Rectal smooth muscle tissue (tissue), 1 donor: ENCODE results near the gene MARK3.

Source experiments
- H3K27ac ChIP-seq: one replicate; pipeline ENCODE4 v1.7.0; 2013; ENCODE audit warnings: low read depth, low read length, inconsistent platforms
- H3K27me3 ChIP-seq: one replicate; pipeline ENCODE4 v1.7.0; 2013; ENCODE audit warnings: low read length; ENCODE audit not compliant: control insufficient read depth, insufficient read depth
- H3K36me3 ChIP-seq: one replicate; pipeline ENCODE4 v1.7.0; 2013; ENCODE audit warnings: low read length; ENCODE audit not compliant: control insufficient read depth, insufficient read depth
- H3K4me1 ChIP-seq: one replicate; pipeline ENCODE4 v1.7.0; 2013; ENCODE audit warnings: low read length; ENCODE audit not compliant: control insufficient read depth, insufficient read depth
- H3K4me3 ChIP-seq: one replicate; pipeline ENCODE4 v1.7.0; 2013; ENCODE audit warnings: low read length
- H3K9ac ChIP-seq: one replicate; pipeline ENCODE4 v1.7.0; 2013; ENCODE audit warnings: low read length

The MARK3 gene

GRCh38 chr14:103533137-103533998 is 148.2 kb downstream of the MARK3 start:
- peak overlapping the region; percentile 98 for H3K27ac ChIP-seq

GRCh38 chr14:103533999-103534575 is 148.9 kb downstream of the MARK3 start:
- no peaks in the 10 kb centered on the region for H3K27me3 ChIP-seq
- H3K4me3 ChIP-seq = peak overlapping the region; percentile 39
- H3K4me1 ChIP-seq = peaks cover 56% of the 10 kb centered on the region
- H3K9ac ChIP-seq = no peak overlapping the region
- peak overlapping the region; percentile 98 for H3K27ac ChIP-seq
- H3K36me3 ChIP-seq = peaks cover 3% of the 10 kb centered on the region

More at GRCh38 chr14:103533137-103533998, 148.2 kb downstream of the MARK3 start:
- H3K4me1 ChIP-seq = peaks cover 51% of the 10 kb centered on the region
- peak overlapping the region; percentile 39 for H3K4me3 ChIP-seq
- peaks cover 3% of the 10 kb centered on the region for H3K36me3 ChIP-seq
- no peaks in the 10 kb centered on the region for H3K27me3 ChIP-seq
- H3K9ac ChIP-seq = peak overlapping the region; percentile 14

- peaks cover 59% of the 10 kb centered on the region for H3K4me1 ChIP-seq
These were observed 149.4 kb downstream of the MARK3 start for GRCh38 chr14:103534576-103535061.

GRCh38 chr14:103535081-103535890 is 150.1 kb downstream of the MARK3 start:
- Histone ChIP-seq H3K4me3 (peak overlapping the region; percentile 2), H3K9ac (peak overlapping the region; percentile 14), H3K4me1 (peaks cover 56% of the 10 kb centered on the region), H3K36me3 (peaks cover 3% of the 10 kb centered on the region), H3K27ac (peak overlapping the region; percentile 98), H3K27me3 (no peaks in the 10 kb centered on the region)

More at GRCh38 chr14:103534576-103535061, 149.4 kb downstream of the MARK3 start:
- H3K36me3 ChIP-seq = peaks cover 3% of the 10 kb centered on the region
- no peak overlapping the region for H3K4me3 ChIP-seq
- H3K27ac ChIP-seq = peak overlapping the region; percentile 98
- H3K27me3 ChIP-seq = no peaks in the 10 kb centered on the region
- no peak overlapping the region for H3K9ac ChIP-seq

- Histone ChIP-seq H3K9ac (no peak overlapping the region), H3K36me3 (peaks cover 3% of the 10 kb centered on the region), H3K4me3 (peak overlapping the region; percentile 2), H3K27me3 (no peaks in the 10 kb centered on the region), H3K27ac (peak overlapping the region; percentile 98), H3K4me1 (peaks cover 63% of the 10 kb centered on the region)
These were observed 150.8 kb downstream of the MARK3 start for GRCh38 chr14:103535891-103536565.

GRCh38 chr14:103536693-103537092 is 151.5 kb downstream of the MARK3 start:
- Histone ChIP-seq H3K4me3 (no peak overlapping the region), H3K36me3 (peaks cover 3% of the 10 kb centered on the region), H3K4me1 (peaks cover 70% of the 10 kb centered on the region), H3K27ac (peak overlapping the region; percentile 98), H3K9ac (no peak overlapping the region), H3K27me3 (no peaks in the 10 kb centered on the region)

GRCh38 chr14:103537175-103537990 is 152.2 kb downstream of the MARK3 start:
- H3K36me3 ChIP-seq = peaks cover 3% of the 10 kb centered on the region
- H3K27me3 ChIP-seq = no peaks in the 10 kb centered on the region
- no peak overlapping the region for H3K4me3 ChIP-seq
- peaks cover 73% of the 10 kb centered on the region for H3K4me1 ChIP-seq
- H3K9ac ChIP-seq = no peak overlapping the region
- peak overlapping the region; percentile 98 for H3K27ac ChIP-seq

GRCh38 chr14:103538291-103539055 is 153.3 kb downstream of the MARK3 start:
- no peak overlapping the region for H3K9ac ChIP-seq
- H3K27ac ChIP-seq = peak overlapping the region; percentile 90
- H3K27me3 ChIP-seq = no peaks in the 10 kb centered on the region
- no peak overlapping the region for H3K4me3 ChIP-seq
- peaks cover 76% of the 10 kb centered on the region for H3K4me1 ChIP-seq
- H3K36me3 ChIP-seq = peaks cover 3% of the 10 kb centered on the region

- H3K4me1 ChIP-seq = peaks cover 75% of the 10 kb centered on the region
- no peaks in the 10 kb centered on the region for H3K27me3 ChIP-seq
- H3K27ac ChIP-seq = peak overlapping the region; percentile 90
- no peak overlapping the region for H3K4me3 ChIP-seq
- no peak overlapping the region for H3K9ac ChIP-seq
- H3K36me3 ChIP-seq = no peaks in the 10 kb centered on the region
These were observed 154.0 kb downstream of the MARK3 start for GRCh38 chr14:103539056-103539825.
